IMR-90 (cell line): ENCODE results near the gene INMT.

Experiments used
- CEBPB ChIP-seq: IDR thresholded peaks from 2 replicates; pipeline ENCODE4 v1.6.1; 2012; ENCODE audit warnings: low read depth, low read length, improper control_type of control experiment
- CTCF ChIP-seq: conservative IDR thresholded peaks from 2 replicates; pipeline ENCODE4 v1.5.1; 2012; ENCODE audit warnings: mild to moderate bottlenecking, low read depth, low read length, improper control_type of control experiment
- MAFK ChIP-seq: IDR thresholded peaks from 2 replicates; pipeline ENCODE4 v1.6.1; 2012; ENCODE audit warnings: low read depth, low read length, improper control_type of control experiment
- MXI1 ChIP-seq: IDR thresholded peaks from 2 replicates; pipeline ENCODE4 v1.6.1; 2012; ENCODE audit warnings: low read depth, mild to moderate bottlenecking, low read length, moderate library complexity, borderline replicate concordance
- POLR2A ChIP-seq: IDR thresholded peaks from 2 replicates; pipeline ENCODE4 v1.6.1; 2012; ENCODE audit warnings: mild to moderate bottlenecking, low read depth, low read length
- RFX5 ChIP-seq: IDR thresholded peaks from 2 replicates; pipeline ENCODE4 v1.8.0; 2012; ENCODE audit warnings: low read depth, mild to moderate bottlenecking, low read length, moderate library complexity
- SMC3 ChIP-seq: fragments of 150-350 bp; IDR thresholded peaks from 2 replicates; pipeline ENCODE4 v1.6.1; 2016; ENCODE audit warnings: low read depth, mild to moderate bottlenecking, antibody characterized with exemption, low read length, moderate library complexity

- no peak for TF ChIP-seq RFX5
- no peak for TF ChIP-seq POLR2A
- TF ChIP-seq CTCF = no peak
- TF ChIP-seq SMC3 = no peak
- no peak for TF ChIP-seq CEBPB
- TF ChIP-seq MXI1 = no peak
- TF ChIP-seq MAFK = no peak
These were observed 43.4 kb downstream of the INMT start for GRCh38 chr7:30795161-30795948.
